ENCODE results near the gene TDRKH.

GRCh38 chr1:151800830-151801229 is 10.5 kb upstream of the TDRKH start:
- no peak for TF ChIP-seq CTCF (IDR thresholded peaks at IDR 0.05)
- TF ChIP-seq POLR2A (IDR thresholded peaks at IDR 0.05), result no peak
- TF ChIP-seq POLR2AphosphoS5 (IDR thresholded peaks at IDR 0.05), result no peak

Data from breast epithelium (tissue), 3 donors.